IPS DF 6.9 (cell line): ENCODE results near the gene WFDC10A.
"Not testable (repeated sequence)": the region's sequence is repeated elsewhere in the genome, so short reads cannot be mapped to it uniquely, and the experiment has no call there.

Experiments used
- DNase-seq: peaks from one replicate; pipeline ENCODE4 v3.0.0-alpha.2; 2013; ENCODE audit warnings: low read depth, low spot score
- H3K27ac ChIP-seq: one replicate; pipeline ENCODE4 v1.5.1; 2013; ENCODE audit warnings: low read length, control low read depth
- H3K27me3 ChIP-seq: 2 replicates; pipeline ENCODE4 v1.6.1; 2013; ENCODE audit warnings: mild to moderate bottlenecking, low read length; ENCODE audit not compliant: control insufficient read depth, insufficient read depth
- H3K36me3 ChIP-seq: 2 replicates; pipeline ENCODE4 v1.6.1; 2013; ENCODE audit warnings: low read length; ENCODE audit not compliant: control insufficient read depth, insufficient read depth
- H3K4me1 ChIP-seq: 2 replicates; pipeline ENCODE4 v1.6.1; 2013; ENCODE audit warnings: low read length; ENCODE audit not compliant: control insufficient read depth, insufficient read depth
- H3K4me3 ChIP-seq: 2 replicates; pipeline ENCODE4 v1.5.1; 2013; ENCODE audit warnings: mild to moderate bottlenecking, low read length
- H3K9me3 ChIP-seq: 2 replicates; pipeline ENCODE4 v1.6.1; 2013; ENCODE audit warnings: low read length, inconsistent platforms; ENCODE audit not compliant: control insufficient read depth, insufficient read depth
- WGBS: extraction: QIAGEN DNeasy Blood & Tissue Kit; methylation state at CpG from one replicate; pipeline ENCODE4 v1.1.7; 2013; ENCODE audit warnings: mixed read lengths, missing lambda C conversion rate; ENCODE audit not compliant: insufficient read length, insufficient coverage; 5-methylcytosine and 5-hydroxymethylcytosine counted together

The WFDC10A gene

DNA sequence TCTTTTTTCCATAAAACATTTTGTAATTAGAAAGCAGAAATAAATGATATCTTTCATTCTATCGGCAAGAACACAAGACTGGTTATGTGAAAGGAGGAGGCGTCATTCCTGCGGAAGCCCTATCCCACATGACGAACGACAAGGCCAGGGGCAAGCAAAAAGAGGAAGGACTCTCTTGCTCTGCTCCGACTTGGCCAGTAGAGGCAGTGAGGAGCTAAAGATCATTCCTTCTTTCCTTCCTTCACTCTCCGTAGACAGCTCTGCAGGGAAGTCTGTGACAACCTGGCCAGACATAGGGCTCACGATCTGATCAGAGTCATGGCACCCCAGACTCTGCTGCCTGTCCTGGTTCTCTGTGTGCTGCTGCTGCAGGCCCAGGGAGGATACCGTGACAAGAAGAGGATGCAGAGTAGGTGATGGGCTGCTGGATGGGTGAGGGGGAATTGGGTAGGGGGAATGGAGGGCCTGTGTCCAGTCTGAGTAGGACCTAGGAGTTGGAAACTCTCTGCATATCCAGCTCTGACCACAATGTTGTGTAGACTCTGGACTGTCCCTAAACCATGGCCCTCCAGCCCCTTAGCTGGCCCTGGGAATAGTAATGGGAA lies at the start of gene WFDC10A:
WFDC10A (plus strand) TSS at position 244 of the 605 bp plus-strand sequence; CDS start at position 319, 75 bp downstream.
- Histone ChIP-seq H3K9me3 (no peaks in the 10 kb centered on the region), H3K4me1 (peaks cover 1% of the 10 kb centered on the region), H3K27ac (no peak within 1 kb of the TSS), H3K27me3 (no peaks in the 10 kb centered on the region), H3K4me3 (no peak within 1 kb of the TSS), H3K36me3 (no peaks in the 10 kb centered on the region)
- no CpG with 5 or more reads among the region's 9 CpGs for WGBS
- DNase-seq: peak; percentile 78

DNA sequence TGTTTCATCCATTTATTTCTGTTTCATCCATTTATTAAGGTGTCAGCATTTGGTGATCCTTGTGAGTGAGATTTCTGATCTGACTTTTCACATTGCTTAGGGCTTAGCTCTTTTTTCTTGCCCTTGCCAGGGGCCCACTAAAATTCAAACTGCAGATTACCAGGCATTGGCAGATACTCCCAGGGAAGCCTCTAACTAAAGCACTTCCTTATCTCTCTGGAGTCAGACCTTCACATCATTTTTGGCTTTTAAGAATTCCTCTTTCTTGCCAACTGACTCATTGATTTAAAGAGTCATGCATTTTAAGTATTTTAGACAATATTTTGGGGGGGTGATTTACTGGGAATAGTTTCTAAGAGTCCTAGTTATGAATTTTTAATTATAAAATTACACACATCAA lies 47.8 kb upstream of the WFDC10A start:
- no peak overlapping the region for H3K27ac ChIP-seq

DNA sequence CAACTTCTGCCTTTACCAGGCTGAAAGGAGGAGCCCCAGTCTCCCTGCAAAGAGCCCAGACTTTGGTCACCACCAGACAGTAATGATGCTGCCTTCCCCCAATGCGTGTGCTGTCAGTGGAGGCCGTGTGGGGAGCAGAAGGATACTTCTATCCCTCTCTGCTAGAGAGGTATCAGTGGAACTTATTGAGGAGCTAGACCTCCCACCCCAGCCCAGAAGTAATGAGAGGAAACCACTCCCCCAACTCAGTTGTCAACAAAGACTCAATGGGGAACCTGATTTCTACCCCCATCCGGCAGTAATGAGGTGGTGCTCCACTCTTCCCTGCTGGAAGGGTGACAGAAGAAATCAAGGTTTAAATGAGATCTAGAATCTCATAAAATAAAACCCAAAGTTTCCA lies 46.0 kb upstream of the WFDC10A start:
- no peaks in the 10 kb centered on the region for H3K27me3 ChIP-seq
- H3K4me1 ChIP-seq: 0 out of 2 replicates have a peak, but pooled peaks cover 3% of the 10 kb centered on the region
- no peak overlapping the region for H3K4me3 ChIP-seq
- no peaks in the 10 kb centered on the region for H3K36me3 ChIP-seq
- no CpG with 5 or more reads among the region's 3 CpGs for WGBS
- no peaks in the 10 kb centered on the region for H3K9me3 ChIP-seq
- no peak for DNase-seq
- H3K27ac ChIP-seq: no peak overlapping the region

More for the DNA sequence above, 47.8 kb upstream of the WFDC10A start:
- DNase-seq: no peak
- Histone ChIP-seq H3K4me3 (no peak overlapping the region), H3K4me1 (0 out of 2 replicates have a peak, but pooled peaks cover 5% of the 10 kb centered on the region), H3K36me3 (no peaks in the 10 kb centered on the region), H3K27me3 (no peaks in the 10 kb centered on the region), H3K9me3 (no peaks in the 10 kb centered on the region)

DNA sequence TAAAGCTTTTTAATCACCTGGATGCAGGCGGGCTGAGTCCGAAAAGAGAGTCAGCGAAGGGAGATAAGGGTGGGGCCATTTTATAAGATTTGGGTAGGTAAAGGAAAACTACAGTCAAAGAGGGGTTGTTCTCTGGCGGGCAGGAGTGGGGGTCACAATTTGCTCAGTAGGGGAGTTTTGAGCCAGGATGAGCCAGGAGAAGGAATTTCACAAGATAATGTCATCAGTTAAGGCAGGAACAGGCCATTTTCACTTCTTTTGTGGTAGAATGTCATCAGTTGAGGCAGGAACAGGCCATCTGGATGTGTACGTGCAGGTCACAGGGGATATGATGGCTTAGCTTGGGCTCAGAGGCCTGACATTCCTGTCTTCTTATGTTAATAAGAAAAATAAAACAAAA lies 45.2 kb upstream of the WFDC10A start:
- H3K4me1 ChIP-seq, H3K27me3 ChIP-seq, H3K36me3 ChIP-seq, H3K4me3 ChIP-seq, H3K27ac ChIP-seq, H3K9me3 ChIP-seq, DNase-seq: not testable (repeated sequence)
- no CpG with 5 or more reads among the region's 5 CpGs for WGBS

DNA sequence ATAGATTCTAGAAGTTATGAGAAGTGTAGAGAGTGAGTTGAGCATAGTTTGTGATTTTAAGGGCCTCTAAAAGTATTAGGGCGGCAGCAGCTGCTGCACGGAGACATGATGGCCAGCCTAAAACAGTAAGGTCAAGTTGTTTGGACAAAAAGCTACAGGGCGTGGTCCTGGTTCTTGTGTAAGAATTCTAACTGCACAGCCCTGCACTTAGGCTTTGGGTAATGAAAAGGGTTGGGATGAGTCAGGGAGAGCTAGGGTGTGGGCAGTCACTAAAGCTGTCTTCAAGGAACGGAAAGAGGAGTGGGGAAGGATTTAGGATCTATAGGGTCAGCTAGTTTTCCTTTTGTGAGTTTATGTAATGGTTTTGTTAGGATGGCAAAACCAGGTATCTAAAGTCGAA lies 43.6 kb upstream of the WFDC10A start:
- not testable (repeated sequence) for H3K27me3 ChIP-seq, DNase-seq, H3K4me3 ChIP-seq, H3K36me3 ChIP-seq, H3K4me1 ChIP-seq, H3K9me3 ChIP-seq, H3K27ac ChIP-seq
- no CpG with 5 or more reads among the region's 5 CpGs for WGBS

DNA sequence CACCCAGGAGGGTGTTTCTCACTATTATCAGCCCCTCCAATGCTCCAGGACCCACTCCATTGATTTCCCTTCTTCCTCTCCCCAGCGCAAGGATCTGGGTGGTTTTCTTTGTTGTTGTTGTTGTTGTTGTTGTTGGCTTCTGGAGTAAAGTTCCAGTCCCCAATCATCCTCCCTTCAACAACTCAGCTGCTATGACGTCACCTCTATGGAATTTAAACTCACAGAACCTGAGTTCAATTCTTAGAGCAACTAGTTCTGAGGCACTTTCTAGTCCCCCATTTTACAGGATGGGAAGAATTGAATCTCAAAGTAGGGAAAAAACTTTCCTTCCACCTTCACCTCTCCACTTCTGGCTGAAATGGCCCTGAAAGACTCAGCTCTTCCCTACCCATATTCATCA lies 40.7 kb upstream of the WFDC10A start:
- H3K36me3 ChIP-seq: no peaks in the 10 kb centered on the region
- H3K9me3 ChIP-seq: no peaks in the 10 kb centered on the region
- H3K4me1 ChIP-seq: no peaks in the 10 kb centered on the region
- no peak overlapping the region for H3K4me3 ChIP-seq
- DNase-seq: no peak
- WGBS: no CpG with 5 or more reads among the region's 2 CpGs
- no peaks in the 10 kb centered on the region for H3K27me3 ChIP-seq
- H3K27ac ChIP-seq: no peak overlapping the region

DNA sequence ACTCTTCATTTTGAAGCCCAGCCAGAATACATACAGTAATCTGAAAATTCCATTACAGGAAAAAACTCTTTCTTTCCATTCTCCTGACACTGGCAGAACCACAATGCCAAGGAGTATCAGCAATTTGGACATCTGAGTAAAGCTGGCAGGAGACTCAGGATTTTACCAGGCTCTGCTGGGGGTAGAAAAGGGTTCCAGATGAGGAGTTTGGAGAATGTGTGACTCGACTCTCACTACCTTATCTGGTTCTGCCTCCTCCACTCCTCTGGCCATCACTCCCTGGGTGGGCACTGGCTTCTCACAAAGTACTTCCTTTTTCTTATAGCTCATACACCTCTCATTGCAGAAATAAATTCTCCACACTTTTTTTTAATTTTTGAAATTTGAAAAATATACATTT lies 39.8 kb upstream of the WFDC10A start:
- Histone ChIP-seq H3K27ac (no peak overlapping the region), H3K27me3 (no peaks in the 10 kb centered on the region), H3K4me3 (no peak overlapping the region), H3K36me3 (no peaks in the 10 kb centered on the region), H3K4me1 (no peaks in the 10 kb centered on the region), H3K9me3 (no peaks in the 10 kb centered on the region)
- no peak for DNase-seq
- no CpG with 5 or more reads among the region's 1 CpG for WGBS

DNA sequence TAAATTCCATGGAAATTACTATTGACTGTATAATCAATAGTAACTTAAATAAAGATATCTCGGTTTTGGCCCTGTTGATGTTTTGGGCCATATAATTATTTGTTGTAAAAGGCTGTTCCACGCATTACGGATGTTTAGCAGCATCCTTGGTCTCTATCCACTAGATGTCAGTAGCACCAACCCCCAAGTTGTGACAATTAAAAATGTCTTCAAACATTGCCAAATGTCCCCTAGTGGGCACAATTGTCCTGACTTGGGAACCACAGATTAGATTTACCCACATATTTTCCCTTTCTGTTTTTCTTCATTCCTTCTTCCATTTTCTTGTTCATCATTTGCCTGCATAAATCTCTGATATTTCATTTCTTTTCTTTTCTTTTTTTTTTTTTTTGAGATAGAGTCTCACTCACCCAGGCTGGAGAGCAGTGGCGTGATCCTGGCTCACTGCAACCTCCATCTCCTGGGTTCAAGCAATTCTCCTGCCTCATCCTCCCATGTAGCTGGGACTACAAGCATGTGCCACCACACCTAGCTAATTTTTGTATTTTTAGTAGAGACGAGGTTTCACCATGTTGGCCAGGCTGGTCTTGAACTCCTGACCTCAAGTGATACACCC lies 36.9 kb upstream of the WFDC10A start:
- H3K27ac ChIP-seq: no peak overlapping the region
- H3K36me3 ChIP-seq: no peaks in the 10 kb centered on the region
- no peaks in the 10 kb centered on the region for H3K9me3 ChIP-seq
- DNase-seq: peak; percentile 47
- H3K27me3 ChIP-seq: no peaks in the 10 kb centered on the region
- H3K4me1 ChIP-seq: no peaks in the 10 kb centered on the region
- no peak overlapping the region for H3K4me3 ChIP-seq
- no CpG with 5 or more reads among the region's 5 CpGs for WGBS

DNA sequence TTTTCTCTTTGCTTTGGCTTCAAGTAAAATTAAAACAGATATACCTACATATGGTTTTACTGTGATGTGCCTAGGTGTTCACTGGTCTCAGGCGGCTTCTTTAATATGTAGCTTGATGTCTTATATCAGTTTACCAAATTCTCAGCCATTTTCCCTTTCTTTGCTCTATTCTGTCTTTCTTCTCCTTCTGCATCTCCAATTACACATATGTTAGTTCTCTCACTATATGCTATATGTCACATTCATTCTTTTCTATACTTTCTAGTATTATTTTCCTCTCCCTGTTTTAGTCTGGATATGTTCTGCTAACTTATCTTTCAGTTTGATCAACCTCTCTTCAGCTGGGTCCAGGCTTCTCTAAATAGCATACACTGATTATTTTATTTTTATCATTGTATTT lies 36.0 kb upstream of the WFDC10A start:
- WGBS: no CpG with 5 or more reads among the region's 1 CpG
- Histone ChIP-seq H3K9me3 (no peaks in the 10 kb centered on the region), H3K36me3 (no peaks in the 10 kb centered on the region), H3K4me3 (no peak overlapping the region), H3K27me3 (no peaks in the 10 kb centered on the region), H3K4me1 (no peaks in the 10 kb centered on the region), H3K27ac (no peak overlapping the region)
- no peak for DNase-seq

DNA sequence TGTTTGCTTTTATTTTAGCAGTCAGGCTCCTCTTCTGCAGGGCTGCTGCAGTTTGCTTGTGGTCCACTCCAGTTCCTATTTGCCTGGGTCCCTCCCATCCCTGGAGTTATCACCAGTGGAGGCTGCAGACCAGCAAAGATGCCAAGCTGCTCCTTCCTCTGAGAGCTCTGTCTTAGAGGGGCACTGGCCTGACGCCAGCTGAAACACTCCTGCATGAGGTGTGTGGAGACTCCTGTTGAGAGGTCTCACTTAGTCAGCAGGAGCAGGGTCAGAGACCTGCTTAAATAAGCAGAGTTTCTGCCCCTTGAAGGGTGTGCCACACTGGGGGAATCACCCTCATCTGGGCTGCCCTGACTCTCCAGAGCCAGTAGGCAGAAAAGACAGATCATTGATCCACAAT lies 34.3 kb upstream of the WFDC10A start:
- Histone ChIP-seq H3K27me3 (no peaks in the 10 kb centered on the region), H3K4me3 (no peak overlapping the region), H3K36me3 (no peaks in the 10 kb centered on the region), H3K9me3 (no peaks in the 10 kb centered on the region), H3K27ac (no peak overlapping the region), H3K4me1 (no peaks in the 10 kb centered on the region)
- no CpG with 5 or more reads among the region's 1 CpG for WGBS
- no peak for DNase-seq

DNA sequence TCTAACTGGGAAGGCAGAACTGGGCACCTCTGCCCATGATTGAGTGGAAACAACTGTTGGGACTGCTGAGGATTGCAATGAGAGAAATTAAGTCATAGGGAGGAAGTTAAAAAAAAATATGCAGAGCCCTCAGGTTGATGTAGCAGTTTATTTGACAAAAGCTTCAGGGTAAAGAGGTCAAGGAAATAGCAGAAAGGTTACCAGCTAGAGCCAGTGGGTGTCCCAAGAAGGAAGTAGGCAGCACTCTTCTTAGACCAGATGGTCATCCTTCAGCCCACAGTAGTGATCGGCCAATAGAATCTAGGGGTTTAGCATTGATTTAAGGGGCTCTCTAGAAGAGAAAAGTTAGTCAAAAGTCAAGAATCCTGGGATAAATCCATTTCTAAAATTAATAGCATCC lies 21.7 kb upstream of the WFDC10A start:
- Histone ChIP-seq H3K36me3 (no peaks in the 10 kb centered on the region), H3K4me1 (no peaks in the 10 kb centered on the region), H3K9me3 (no peaks in the 10 kb centered on the region), H3K27me3 (no peaks in the 10 kb centered on the region), H3K4me3 (no peak overlapping the region), H3K27ac (no peak overlapping the region)
- WGBS: no CpG with 5 or more reads among the region's 1 CpG
- no peak for DNase-seq
